GM12891 (cell line): Measurements from ENCODE around the gene STEEP1.

ENCODE experiments used
- POLR2A ChIP-seq: IDR thresholded peaks from 2 replicates; pipeline ENCODE4 v1.6.1; 2011; ENCODE audit warnings: low read depth, low read length, control low read depth
- POLR2AphosphoS5 ChIP-seq: IDR thresholded peaks from 2 replicates; pipeline ENCODE4 v1.6.1; 2011; ENCODE audit warnings: low read depth, low read length, control low read depth
- POU2F2 ChIP-seq: IDR thresholded peaks from 2 replicates; pipeline ENCODE4 v1.6.1; 2011; ENCODE audit warnings: low read depth, mild to moderate bottlenecking, control low read depth, low read length, moderate library complexity
- SPI1 ChIP-seq: IDR thresholded peaks from 2 replicates; pipeline ENCODE4 v1.6.1; 2011; ENCODE audit warnings: low read depth, low read length, control low read depth
- TAF1 ChIP-seq: IDR thresholded peaks from 2 replicates; pipeline ENCODE4 v1.6.1; 2011; ENCODE audit warnings: low read depth, low read length, control low read depth

DNA sequence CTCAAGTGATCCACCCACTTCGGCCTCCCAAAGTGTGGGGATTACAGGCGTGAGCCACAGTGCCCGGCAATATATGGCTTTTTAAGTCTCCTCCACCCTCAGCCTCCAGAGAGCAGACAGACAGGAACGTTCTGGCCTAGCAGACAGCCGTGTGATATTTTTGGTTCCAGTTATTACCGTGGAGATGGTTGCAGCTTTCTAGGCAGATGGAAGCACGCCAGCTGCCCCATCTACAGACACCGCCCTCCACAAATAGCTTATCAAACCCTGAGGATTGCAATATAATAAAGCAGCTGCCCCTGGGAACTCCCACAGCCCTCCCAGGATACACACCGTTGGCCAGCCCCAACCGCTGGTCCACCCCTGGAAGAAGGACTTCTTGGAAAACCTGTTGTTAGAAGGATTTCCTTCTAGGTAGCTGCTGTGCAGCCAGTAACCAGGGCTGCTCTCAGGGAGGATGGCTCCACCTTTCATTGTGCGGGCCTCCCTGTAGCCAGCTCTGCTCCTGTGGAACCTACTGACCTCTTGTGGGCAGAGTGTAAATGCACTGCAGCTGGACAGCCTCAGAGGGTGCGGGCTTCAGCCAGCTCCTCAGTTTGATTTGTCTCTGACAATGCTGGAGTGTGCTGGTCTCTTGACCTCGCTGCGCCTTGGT is 52.9 kb downstream of the STEEP1 start:
- TF ChIP-seq POLR2A (no peak), POLR2AphosphoS5 (no peak), TAF1 (no peak), SPI1 (no peak), POU2F2 (no peak)
